MCF 10A (cell line): Measurements from ENCODE around the gene NUP153. TPM values are rescaled to one million over a fixed set of nuclear protein-coding genes. Genes with fewer than 3 reads are reported as not detected.
"Not testable (repeated sequence)": the region's sequence is repeated elsewhere in the genome, so short reads cannot be mapped to it uniquely, and the experiment has no call there.

Experiments used
- BruUV-seq: library from RNA; stranded (reverse); fragments of 400-500 nt; replicated peaks from 2 replicates; lab custom pipeline; 2021; lab: Mats Ljungman, UMichigan
- CTCF ChIA-PET: fragments of 300-600 bp; sonication (Branson Sonifier 250); formaldehyde crosslinking; extraction: SDS; loops from one replicate; lab custom pipeline; 2021; ENCODE audit warnings: antibody characterized with exemption, inconsistent platforms; lab: Yijun Ruan, JAX
- POLR2A ChIA-PET: fragments of 300-600, 350-650 bp; sonication (Branson Sonifier 250); formaldehyde crosslinking; extraction: SDS; loops from one replicate; lab custom pipeline; 2020; ENCODE audit warnings: antibody characterized with exemption, inconsistent platforms; lab: Yijun Ruan, JAX
- DNase-seq: peaks from one replicate; pipeline ENCODE4 v3.0.0-alpha.2; 2018; ENCODE audit not compliant: unreplicated experiment
- H3K27ac Mint-ChIP-seq: one replicate; pipeline ENCODE4 v1.8.0; 2022; ENCODE audit warnings: mild to moderate bottlenecking, low read depth, mixed read lengths; ENCODE audit not compliant: unreplicated experiment
- H3K27me3 Mint-ChIP-seq: one replicate; pipeline ENCODE4 v1.8.0; 2022; ENCODE audit warnings: mixed read lengths; ENCODE audit not compliant: insufficient read depth, unreplicated experiment
- H3K36me3 Mint-ChIP-seq: one replicate; pipeline ENCODE4 v1.8.0; 2022; ENCODE audit warnings: mild to moderate bottlenecking, moderate library complexity, mixed read lengths; ENCODE audit not compliant: insufficient read depth, unreplicated experiment
- H3K4me1 Mint-ChIP-seq: one replicate; pipeline ENCODE4 v1.8.0; 2022; ENCODE audit warnings: mixed read lengths; ENCODE audit not compliant: insufficient read depth, unreplicated experiment
- H3K4me3 Mint-ChIP-seq: one replicate; pipeline ENCODE4 v1.8.0; 2022; ENCODE audit warnings: mild to moderate bottlenecking, moderate library complexity, mixed read lengths; ENCODE audit not compliant: unreplicated experiment
- H3K9me3 Mint-ChIP-seq: one replicate; pipeline ENCODE4 v1.8.0; 2022; ENCODE audit warnings: mixed read lengths; ENCODE audit not compliant: unreplicated experiment
- CTCF ChIP-seq: fragments of 200-600 bp; IDR thresholded peaks from one replicate; pipeline ENCODE4 v1.8.0; 2022; ENCODE audit warnings: antibody characterized with exemption, mild to moderate bottlenecking; ENCODE audit not compliant: unreplicated experiment
- intact Hi-C: fragments of 100-400 bp; cut with micrococcal nuclease; formaldehyde crosslinking; loops from 2 replicates; pipeline ENCODE4 v1.14.1; 2022
- total RNA-seq: library from RNA; stranded (reverse); gene quantifications from 2 replicates; pipeline ENCODE4 v1.2.3, GENCODE V29; 2022

The NUP153 gene
- total RNA-seq, 1 experiment from 2014 or later, result 36.5 TPM

- H3K36me3 Mint-ChIP-seq, result peaks cover 6% of the 10 kb centered on the region
- ChIA-PET CTCF (interaction anchor here (0.6 to 7.6 kb wide), 22 partner anchors 11 to 435 kb away, joined by 3 to 113 read pairs (median 4); partner anchors contain the start of gene FAM8A1), POLR2A (interaction anchor here (0.6 to 1.2 kb wide), 2 partner anchors 425 to 675 kb away, joined by 3 read pairs; no protein-coding TSS in a partner anchor)
- H3K9me3 Mint-ChIP-seq, result no peaks in the 10 kb centered on the region
- H3K4me1 Mint-ChIP-seq, result peaks cover 8% of the 10 kb centered on the region
- intact Hi-C loops, result loop anchor here (1.0 to 10.0 kb wide), 3 partner anchors 302 to 920 kb away; partner anchors contain the start of gene RBM24
- BruUV-seq, result no TSS peak
- H3K4me3 Mint-ChIP-seq, result no peak overlapping the region
- H3K27ac Mint-ChIP-seq, result no peak overlapping the region
- no peaks in the 10 kb centered on the region for H3K27me3 Mint-ChIP-seq
- peak; percentile 77 for DNase-seq
- peak; percentile 72 for TF ChIP-seq CTCF
Observed at GRCh38 chr6:17584241-17584803, 122.4 kb downstream of the NUP153 start.

DNA sequence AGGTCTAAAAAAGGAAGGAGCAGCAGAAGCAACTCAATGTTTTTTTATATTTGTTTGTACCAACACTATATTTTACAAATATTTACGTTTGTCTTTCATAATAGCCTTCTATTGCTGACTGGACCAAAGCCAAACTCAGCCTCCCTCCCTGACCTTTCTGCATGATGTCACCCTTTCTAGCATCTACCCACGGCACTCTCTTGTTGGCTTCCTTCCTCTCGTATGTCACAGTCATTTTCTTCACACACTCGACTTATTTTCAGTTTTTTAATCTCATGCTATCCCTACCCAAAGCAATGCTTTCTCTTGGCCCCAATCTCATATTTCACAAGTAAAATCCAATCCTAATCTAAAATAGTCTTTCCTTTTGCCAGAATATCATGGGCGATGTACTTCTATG lies 122.9 kb downstream of the NUP153 start:
- intact Hi-C loops, result loop anchor here (1.0 to 10.0 kb wide), 3 partner anchors 302 to 921 kb away; partner anchors contain the start of gene RBM24

GRCh38 chr6:17581282-17581681 lies 125.4 kb downstream of the NUP153 start:
- BruUV-seq, H3K27me3 Mint-ChIP-seq, H3K4me3 Mint-ChIP-seq, H3K36me3 Mint-ChIP-seq, POLR2A ChIA-PET, H3K27ac Mint-ChIP-seq, H3K4me1 Mint-ChIP-seq, DNase-seq: not testable (repeated sequence)
- intact Hi-C loops, result loop anchor here (5.0 to 10.0 kb wide), 2 partner anchors 299 to 924 kb away; partner anchors contain the start of gene RBM24
- H3K9me3 Mint-ChIP-seq, result peaks cover 13% of the 10 kb centered on the region
- CTCF ChIA-PET, result interaction anchor here (0.6 to 7.6 kb wide), 5 partner anchors 26 to 737 kb away, joined by 3 to 113 read pairs (median 3); no protein-coding TSS in a partner anchor

More for the DNA sequence above, 122.9 kb downstream of the NUP153 start:
- Mint-ChIP-seq H3K27ac (no peak overlapping the region), H3K9me3 (no peaks in the 10 kb centered on the region), H3K4me3 (no peak overlapping the region), H3K27me3 (no peaks in the 10 kb centered on the region), H3K36me3 (peaks cover 6% of the 10 kb centered on the region), H3K4me1 (peaks cover 8% of the 10 kb centered on the region)
- CTCF ChIA-PET, result interaction anchor here (0.6 to 7.6 kb wide), 20 partner anchors 10 to 434 kb away, joined by 3 to 113 read pairs (median 4); partner anchors contain the start of gene FAM8A1
- no peak for DNase-seq
- no TSS peak for BruUV-seq
- no peak for TF ChIP-seq CTCF
- POLR2A ChIA-PET, result interaction anchor here (1.2 kb wide), 1 partner anchor 425 kb away, joined by 3 read pairs; no protein-coding TSS in a partner anchor

DNA sequence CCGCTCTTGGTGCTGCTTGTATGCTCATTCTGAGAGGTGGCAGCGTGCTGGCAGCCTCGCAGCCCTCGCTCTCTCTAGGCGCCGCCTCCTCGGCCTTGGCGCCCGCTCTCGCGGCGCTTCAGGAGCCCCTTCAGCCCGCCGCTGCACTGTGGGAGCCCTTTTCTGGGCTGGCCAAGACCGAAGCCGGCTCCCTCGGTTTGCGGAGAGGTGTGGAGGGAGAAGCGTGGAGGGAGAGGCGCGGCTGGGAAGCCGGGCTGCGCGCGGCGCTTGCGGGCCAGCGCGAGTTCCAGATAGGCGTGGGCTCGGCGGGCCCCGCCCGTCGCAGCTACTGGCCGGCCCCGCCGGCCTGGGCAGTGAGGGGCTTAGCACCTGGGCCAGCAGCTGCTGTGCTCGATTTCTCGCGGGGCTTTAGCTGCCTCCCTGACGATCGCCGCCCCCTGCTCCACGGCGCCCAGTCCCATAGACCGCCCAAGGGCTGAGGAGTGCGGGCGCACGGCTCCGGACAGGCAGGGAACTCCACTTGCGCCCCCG lies 126.1 kb downstream of the NUP153 start:
- Mint-ChIP-seq H3K9me3 (peaks cover 13% of the 10 kb centered on the region), H3K27me3 (no peaks in the 10 kb centered on the region), H3K27ac (no peak overlapping the region), H3K4me3 (no peak overlapping the region), H3K36me3 (peaks cover 6% of the 10 kb centered on the region), H3K4me1 (peaks cover 8% of the 10 kb centered on the region)
- TF ChIP-seq CTCF, result no peak
- DNase-seq, result no peak
- CTCF ChIA-PET, result interaction anchor here (0.6 to 7.6 kb wide), 7 partner anchors 69 to 1766 kb away, joined by 3 to 113 read pairs (median 3); no protein-coding TSS in a partner anchor
- POLR2A ChIA-PET, result no interaction called here
- intact Hi-C loops, result loop anchor here (5.0 to 10.0 kb wide), 2 partner anchors 298 to 924 kb away; partner anchors contain the start of gene RBM24
- BruUV-seq, result no TSS peak
